ENCODE results near the gene TRIM67. TPM values are rescaled to one million over a fixed set of nuclear protein-coding genes. Genes with fewer than 3 reads are reported as not detected.

The TRIM67 gene
- total RNA-seq, 1 experiment from 2014 or later: 0.08 TPM

DNA sequence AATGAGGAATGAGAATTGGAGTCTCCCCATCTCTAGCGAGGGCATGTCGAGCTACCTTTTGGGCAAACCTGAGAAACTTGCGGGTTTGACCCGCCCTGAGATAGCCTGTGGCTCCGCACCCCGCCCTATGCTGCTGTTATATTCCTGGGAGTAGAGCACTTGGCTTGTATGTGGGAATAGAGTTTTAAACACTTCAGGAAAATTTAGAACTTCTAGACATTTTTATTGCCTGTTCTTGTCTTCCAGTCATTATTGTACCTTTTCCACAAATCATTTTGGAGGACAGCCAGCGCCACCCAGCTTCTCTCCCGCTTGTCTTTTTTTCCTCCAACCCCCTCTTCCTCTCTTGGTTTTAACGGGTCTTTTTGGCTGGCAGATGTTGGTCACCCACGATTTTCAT, 79.9 kb downstream of the TRIM67 start:
- TF ChIP-seq, protein P1, sequence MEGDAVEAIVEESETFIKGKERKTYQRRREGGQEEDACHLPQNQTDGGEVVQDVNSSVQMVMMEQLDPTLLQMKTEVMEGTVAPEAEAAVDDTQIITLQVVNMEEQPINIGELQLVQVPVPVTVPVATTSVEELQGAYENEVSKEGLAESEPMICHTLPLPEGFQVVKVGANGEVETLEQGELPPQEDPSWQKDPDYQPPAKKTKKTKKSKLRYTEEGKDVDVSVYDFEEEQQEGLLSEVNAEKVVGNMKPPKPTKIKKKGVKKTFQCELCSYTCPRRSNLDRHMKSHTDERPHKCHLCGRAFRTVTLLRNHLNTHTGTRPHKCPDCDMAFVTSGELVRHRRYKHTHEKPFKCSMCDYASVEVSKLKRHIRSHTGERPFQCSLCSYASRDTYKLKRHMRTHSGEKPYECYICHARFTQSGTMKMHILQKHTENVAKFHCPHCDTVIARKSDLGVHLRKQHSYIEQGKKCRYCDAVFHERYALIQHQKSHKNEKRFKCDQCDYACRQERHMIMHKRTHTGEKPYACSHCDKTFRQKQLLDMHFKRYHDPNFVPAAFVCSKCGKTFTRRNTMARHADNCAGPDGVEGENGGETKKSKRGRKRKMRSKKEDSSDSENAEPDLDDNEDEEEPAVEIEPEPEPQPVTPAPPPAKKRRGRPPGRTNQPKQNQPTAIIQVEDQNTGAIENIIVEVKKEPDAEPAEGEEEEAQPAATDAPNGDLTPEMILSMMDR (IDR thresholded peaks at IDR 0.05): no peak
- TF ChIP-seq SIN3A (IDR thresholded peaks at IDR 0.05; ENCODE audit: borderline replicate concordance, insufficient read depth, low read depth, low read length): no peak
- H3K36me3 ChIP-seq (ENCODE audit: control insufficient read depth, insufficient read depth, low read length): peaks cover 8% of the 10 kb centered on the region
- CTCF ChIA-PET: no interaction called here
- peak; percentile 68 for ATAC-seq
- intact Hi-C loops (cut with micrococcal nuclease; ENCODE audit: unreplicated experiment): loop anchor here (10.0 kb wide), 1 partner anchor 93 kb away; the partner anchor contains the start of genes EXOC8 and SPRTN
- no peak for DNase-seq (ENCODE audit: low read depth, low spot score)
- peak overlapping the region; percentile 69 to 99 for H3K4me3 ChIP-seq (ENCODE audit: low read depth in 2 of 2, low read length in 2 of 2)
- H3K9me3 ChIP-seq (ENCODE audit: control insufficient read depth, insufficient read depth, low read depth, low read length): no peaks in the 10 kb centered on the region
- in situ Hi-C loops (cut with HindIII; ENCODE audit: low pct_unique_long_range_greater_than_20kb, low sequenced_read_pairs): no loop called here
- no peaks in the 10 kb centered on the region for H3K27me3 ChIP-seq (ENCODE audit: control insufficient read depth, insufficient read depth, low read length)
- POLR2A ChIA-PET: no interaction called here
- peaks cover 20% of the 10 kb centered on the region for H3K4me1 ChIP-seq (ENCODE audit: control insufficient read depth, insufficient read depth, low read length)
- peak overlapping the region; percentile 98 for H3K27ac ChIP-seq (ENCODE audit: low read length)
- no TSS peak for BruUV-seq (replicated peaks)

DNA sequence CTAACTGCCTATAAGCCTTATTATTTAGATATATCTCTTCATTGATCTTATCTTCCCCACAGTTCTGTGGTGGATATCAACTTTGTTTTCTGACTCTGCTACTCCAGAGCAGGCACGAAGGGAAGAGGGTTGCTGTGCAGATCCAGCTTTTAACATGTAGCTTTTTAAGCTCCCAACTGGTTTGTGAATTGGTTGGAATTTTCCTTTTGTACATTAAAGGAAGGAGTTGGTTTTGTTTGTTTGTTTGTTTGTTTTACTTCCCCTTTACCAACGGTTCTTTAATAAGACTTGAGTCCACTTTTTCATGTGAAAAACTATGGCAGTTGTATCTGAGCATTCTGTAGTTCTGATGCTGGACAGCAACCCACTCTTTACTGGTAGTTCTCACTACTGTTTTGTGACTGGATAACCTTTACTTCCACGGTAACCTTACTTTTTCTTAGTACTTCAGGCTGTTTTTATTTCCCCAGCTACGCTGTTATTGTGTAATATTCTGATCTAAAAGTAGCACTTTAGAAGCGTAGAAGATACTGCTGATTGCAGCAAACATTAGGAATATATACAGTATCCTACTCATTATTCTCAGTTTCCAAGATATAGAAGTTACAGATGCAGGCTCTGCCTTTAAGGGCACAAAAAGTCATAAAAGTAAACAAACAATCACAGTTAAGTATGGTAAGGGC, 80.8 kb downstream of the TRIM67 start:
- peak overlapping the region; percentile 98 for H3K27ac ChIP-seq (ENCODE audit: low read length)
- no peak for DNase-seq (ENCODE audit: low read depth, low spot score)
- ChIA-PET CTCF (no interaction called here), POLR2A (no interaction called here)
- H3K27me3 ChIP-seq (ENCODE audit: control insufficient read depth, insufficient read depth, low read length): no peaks in the 10 kb centered on the region
- H3K4me1 ChIP-seq (ENCODE audit: control insufficient read depth, insufficient read depth, low read length): peaks cover 20% of the 10 kb centered on the region
- intact Hi-C loops (cut with micrococcal nuclease; ENCODE audit: unreplicated experiment): loop anchor here (10.0 kb wide), 1 partner anchor 92 kb away; the partner anchor contains the start of genes EXOC8 and SPRTN
- in situ Hi-C loops (cut with HindIII; ENCODE audit: low pct_unique_long_range_greater_than_20kb, low sequenced_read_pairs): no loop called here
- H3K36me3 ChIP-seq (ENCODE audit: control insufficient read depth, insufficient read depth, low read length): peaks cover 8% of the 10 kb centered on the region
- ATAC-seq: no peak
- TF ChIP-seq TCF7L2 (IDR thresholded peaks at IDR 0.05; ENCODE audit: low read depth, low read length): no peak
- TF ChIP-seq, protein P2, sequence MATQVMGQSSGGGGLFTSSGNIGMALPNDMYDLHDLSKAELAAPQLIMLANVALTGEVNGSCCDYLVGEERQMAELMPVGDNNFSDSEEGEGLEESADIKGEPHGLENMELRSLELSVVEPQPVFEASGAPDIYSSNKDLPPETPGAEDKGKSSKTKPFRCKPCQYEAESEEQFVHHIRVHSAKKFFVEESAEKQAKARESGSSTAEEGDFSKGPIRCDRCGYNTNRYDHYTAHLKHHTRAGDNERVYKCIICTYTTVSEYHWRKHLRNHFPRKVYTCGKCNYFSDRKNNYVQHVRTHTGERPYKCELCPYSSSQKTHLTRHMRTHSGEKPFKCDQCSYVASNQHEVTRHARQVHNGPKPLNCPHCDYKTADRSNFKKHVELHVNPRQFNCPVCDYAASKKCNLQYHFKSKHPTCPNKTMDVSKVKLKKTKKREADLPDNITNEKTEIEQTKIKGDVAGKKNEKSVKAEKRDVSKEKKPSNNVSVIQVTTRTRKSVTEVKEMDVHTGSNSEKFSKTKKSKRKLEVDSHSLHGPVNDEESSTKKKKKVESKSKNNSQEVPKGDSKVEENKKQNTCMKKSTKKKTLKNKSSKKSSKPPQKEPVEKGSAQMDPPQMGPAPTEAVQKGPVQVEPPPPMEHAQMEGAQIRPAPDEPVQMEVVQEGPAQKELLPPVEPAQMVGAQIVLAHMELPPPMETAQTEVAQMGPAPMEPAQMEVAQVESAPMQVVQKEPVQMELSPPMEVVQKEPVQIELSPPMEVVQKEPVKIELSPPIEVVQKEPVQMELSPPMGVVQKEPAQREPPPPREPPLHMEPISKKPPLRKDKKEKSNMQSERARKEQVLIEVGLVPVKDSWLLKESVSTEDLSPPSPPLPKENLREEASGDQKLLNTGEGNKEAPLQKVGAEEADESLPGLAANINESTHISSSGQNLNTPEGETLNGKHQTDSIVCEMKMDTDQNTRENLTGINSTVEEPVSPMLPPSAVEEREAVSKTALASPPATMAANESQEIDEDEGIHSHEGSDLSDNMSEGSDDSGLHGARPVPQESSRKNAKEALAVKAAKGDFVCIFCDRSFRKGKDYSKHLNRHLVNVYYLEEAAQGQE (IDR thresholded peaks at IDR 0.05; ENCODE audit: insufficient read depth in 1 of 2, low read depth in 2 of 2, low read length in 1 of 2): peak; percentile 49 to 77; a peak in 2 of 4 replicates
- no peaks in the 10 kb centered on the region for H3K9me3 ChIP-seq (ENCODE audit: control insufficient read depth, insufficient read depth, low read depth, low read length)
- peak overlapping the region; percentile 69 to 99 for H3K4me3 ChIP-seq (ENCODE audit: low read depth in 2 of 2, low read length in 2 of 2)
- BruUV-seq (replicated peaks): no TSS peak

DNA sequence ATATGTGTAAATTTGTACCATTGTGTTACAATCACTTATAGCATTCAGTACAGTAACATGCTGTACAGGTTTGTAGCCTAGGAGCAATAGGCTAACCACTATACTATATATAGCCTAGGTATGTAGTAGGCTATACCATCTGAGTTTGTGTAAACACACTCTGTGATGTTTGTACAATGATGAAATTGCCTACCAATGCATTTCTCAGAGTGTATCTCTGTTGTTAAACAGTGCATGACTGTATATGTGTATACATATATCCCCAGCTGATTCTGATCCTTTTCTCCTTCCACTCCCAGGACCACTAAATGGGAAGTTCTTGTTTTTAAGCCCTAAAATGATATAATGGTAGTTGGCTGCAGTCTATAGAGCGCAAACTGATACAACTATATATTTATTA, 86.9 kb downstream of the TRIM67 start:
- in situ Hi-C loops (cut with HindIII; ENCODE audit: low pct_unique_long_range_greater_than_20kb, low sequenced_read_pairs): no loop called here
- ChIA-PET CTCF (no interaction called here), POLR2A (no interaction called here)
- no TSS peak for BruUV-seq (replicated peaks)
- intact Hi-C loops (cut with micrococcal nuclease; ENCODE audit: unreplicated experiment): loop anchor here (10.0 kb wide), 1 partner anchor 86 kb away; the partner anchor contains the start of genes EXOC8 and SPRTN
- Histone ChIP-seq H3K27ac (ENCODE audit: low read length) (no peak overlapping the region), H3K9me3 (ENCODE audit: control insufficient read depth, insufficient read depth, low read depth, low read length) (no peaks in the 10 kb centered on the region), H3K27me3 (ENCODE audit: control insufficient read depth, insufficient read depth, low read length) (no peaks in the 10 kb centered on the region), H3K4me1 (ENCODE audit: control insufficient read depth, insufficient read depth, low read length) (no peaks in the 10 kb centered on the region; the same call in 1 of the 2 replicates), H3K36me3 (ENCODE audit: control insufficient read depth, insufficient read depth, low read length) (no peaks in the 10 kb centered on the region), H3K4me3 (ENCODE audit: low read depth in 2 of 2, low read length in 2 of 2) (no peak overlapping the region)
- peak; percentile 51; the same call in 1 of the 2 replicates for ATAC-seq
- TF ChIP-seq TCF7L2 (IDR thresholded peaks at IDR 0.05; ENCODE audit: low read depth, low read length) (no peak), POLR2AphosphoS5 (IDR thresholded peaks at IDR 0.05; ENCODE audit: low read depth, low read length) (no peak), SIN3A (IDR thresholded peaks at IDR 0.05; ENCODE audit: borderline replicate concordance, insufficient read depth, low read depth, low read length) (no peak)
- TF ChIP-seq, protein P2 (IDR thresholded peaks at IDR 0.05; ENCODE audit: insufficient read depth in 1 of 2, low read depth in 2 of 2, low read length in 1 of 2): no peak
- TF ChIP-seq, protein P1 (IDR thresholded peaks at IDR 0.05): no peak
- peak; percentile 61 for DNase-seq (ENCODE audit: low read depth, low spot score)

Measured in Panc1 (cell line).